Progenitor cell of endocrine pancreas (in vitro differentiated cells): Measurements from ENCODE around the gene HTATSF1. TPM values are rescaled to one million over a fixed set of nuclear protein-coding genes. Genes with fewer than 3 reads are reported as not detected.

Experiments used
- DNase-seq: peaks from one replicate; pipeline ENCODE4 v3.0.0; 2021; ENCODE audit warnings: low spot score; ENCODE audit not compliant: unreplicated experiment
- H3K27ac Mint-ChIP-seq: 2 replicates; pipeline ENCODE4 v1.8.0; 2021; ENCODE audit warnings: mild to moderate bottlenecking, moderate library complexity, mixed read lengths
- H3K27me3 Mint-ChIP-seq: 2 replicates; pipeline ENCODE4 v1.8.0; 2021; ENCODE audit warnings: mixed read lengths
- H3K36me3 Mint-ChIP-seq: 2 replicates; pipeline ENCODE4 v1.8.0; 2022; ENCODE audit warnings: mixed read lengths; ENCODE audit not compliant: insufficient read depth
- H3K4me1 Mint-ChIP-seq: 2 replicates; pipeline ENCODE4 v1.8.0; 2021; ENCODE audit warnings: low read depth, mixed read lengths
- H3K4me3 Mint-ChIP-seq: 2 replicates; pipeline ENCODE4 v1.8.0; 2021; ENCODE audit warnings: low read depth, mild to moderate bottlenecking, moderate library complexity, mixed read lengths
- H3K9me3 Mint-ChIP-seq: 2 replicates; pipeline ENCODE4 v1.8.0; 2021; ENCODE audit warnings: low read depth, mixed read lengths
- total RNA-seq: library from RNA; stranded (reverse); gene quantifications from 2 replicates; pipeline ENCODE4 v1.2.1, GENCODE V29; 2021
- TF ChIP-seq, protein P1 (sequence below): fragments of 200-600 bp; sonication (generic); IDR thresholded peaks from one replicate; pipeline ENCODE4 v1.5.0; 2021; ENCODE audit warnings: antibody characterized with exemption, mild to moderate bottlenecking; ENCODE audit not compliant: unreplicated experiment

HTATSF1 gene
- total RNA-seq, 1 donor from 2014 or later = 60.4 TPM

DNA sequence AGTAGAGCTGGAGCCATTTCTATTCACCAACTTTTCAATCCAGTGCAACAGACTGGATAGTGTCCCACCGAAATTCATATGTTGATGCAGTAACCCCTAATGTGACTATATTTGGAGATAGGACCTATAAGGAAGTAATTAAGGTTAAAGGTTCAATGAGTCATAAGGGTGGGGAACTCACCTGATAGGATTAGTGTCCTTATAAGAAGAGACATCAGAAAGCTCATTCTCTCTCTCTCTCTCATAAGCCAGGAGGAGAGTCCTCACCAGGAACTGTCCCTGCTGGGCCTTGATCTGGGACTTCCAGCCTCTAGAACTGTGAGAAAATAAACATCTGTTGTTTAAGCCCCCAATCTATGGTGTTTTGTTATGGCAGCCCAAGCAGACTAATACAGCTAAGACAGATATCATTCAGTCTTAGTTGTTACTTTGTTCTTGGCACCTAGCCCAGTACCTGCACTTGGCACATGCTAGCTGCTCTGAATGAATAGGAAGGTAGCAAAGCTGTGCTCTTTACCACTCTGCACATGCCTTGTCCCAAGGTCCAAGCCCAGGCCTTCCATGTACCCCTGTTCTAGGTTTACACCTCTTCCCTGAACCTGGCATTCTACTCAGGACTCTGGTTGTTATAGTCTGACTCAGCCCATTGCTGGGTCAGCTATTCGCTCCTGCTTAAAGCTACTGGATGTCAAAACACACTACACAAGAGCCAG is 28.8 kb upstream of the HTATSF1 start:
- no peak for DNase-seq
- Mint-ChIP-seq H3K36me3 (no peaks in the 10 kb centered on the region), H3K4me3 (no peak overlapping the region), H3K27ac (no peak overlapping the region), H3K27me3 (no peaks in the 10 kb centered on the region), H3K9me3 (peaks cover 12% of the 10 kb centered on the region), H3K4me1 (peaks cover 2% of the 10 kb centered on the region)
- TF ChIP-seq, protein P1, sequence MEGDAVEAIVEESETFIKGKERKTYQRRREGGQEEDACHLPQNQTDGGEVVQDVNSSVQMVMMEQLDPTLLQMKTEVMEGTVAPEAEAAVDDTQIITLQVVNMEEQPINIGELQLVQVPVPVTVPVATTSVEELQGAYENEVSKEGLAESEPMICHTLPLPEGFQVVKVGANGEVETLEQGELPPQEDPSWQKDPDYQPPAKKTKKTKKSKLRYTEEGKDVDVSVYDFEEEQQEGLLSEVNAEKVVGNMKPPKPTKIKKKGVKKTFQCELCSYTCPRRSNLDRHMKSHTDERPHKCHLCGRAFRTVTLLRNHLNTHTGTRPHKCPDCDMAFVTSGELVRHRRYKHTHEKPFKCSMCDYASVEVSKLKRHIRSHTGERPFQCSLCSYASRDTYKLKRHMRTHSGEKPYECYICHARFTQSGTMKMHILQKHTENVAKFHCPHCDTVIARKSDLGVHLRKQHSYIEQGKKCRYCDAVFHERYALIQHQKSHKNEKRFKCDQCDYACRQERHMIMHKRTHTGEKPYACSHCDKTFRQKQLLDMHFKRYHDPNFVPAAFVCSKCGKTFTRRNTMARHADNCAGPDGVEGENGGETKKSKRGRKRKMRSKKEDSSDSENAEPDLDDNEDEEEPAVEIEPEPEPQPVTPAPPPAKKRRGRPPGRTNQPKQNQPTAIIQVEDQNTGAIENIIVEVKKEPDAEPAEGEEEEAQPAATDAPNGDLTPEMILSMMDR = no peak

DNA sequence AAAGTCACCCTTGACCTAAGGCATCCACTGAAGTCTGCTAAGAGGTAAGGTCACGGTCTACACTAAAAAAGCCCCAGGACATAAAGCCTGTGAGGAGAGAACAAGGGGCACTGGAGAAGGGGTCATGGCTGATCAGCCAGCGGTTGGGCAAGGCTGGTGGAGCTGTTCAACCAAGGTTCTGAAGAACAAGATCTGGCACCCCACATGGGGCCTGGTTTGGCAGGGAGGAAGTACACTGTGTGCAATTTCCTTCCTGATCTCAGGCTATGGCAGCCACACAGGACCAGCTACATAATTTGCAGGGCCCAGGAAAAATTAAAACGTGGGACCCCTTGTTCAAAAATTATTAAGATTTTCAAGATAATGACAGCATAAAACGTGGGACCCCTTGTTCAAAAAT is 23.7 kb upstream of the HTATSF1 start:
- DNase-seq = no peak
- Mint-ChIP-seq H3K27me3 (no peaks in the 10 kb centered on the region), H3K4me3 (no peak overlapping the region), H3K27ac (no peak overlapping the region), H3K9me3 (peaks cover 7% of the 10 kb centered on the region), H3K4me1 (no peaks in the 10 kb centered on the region), H3K36me3 (no peaks in the 10 kb centered on the region)
- TF ChIP-seq, protein P1 = no peak

DNA sequence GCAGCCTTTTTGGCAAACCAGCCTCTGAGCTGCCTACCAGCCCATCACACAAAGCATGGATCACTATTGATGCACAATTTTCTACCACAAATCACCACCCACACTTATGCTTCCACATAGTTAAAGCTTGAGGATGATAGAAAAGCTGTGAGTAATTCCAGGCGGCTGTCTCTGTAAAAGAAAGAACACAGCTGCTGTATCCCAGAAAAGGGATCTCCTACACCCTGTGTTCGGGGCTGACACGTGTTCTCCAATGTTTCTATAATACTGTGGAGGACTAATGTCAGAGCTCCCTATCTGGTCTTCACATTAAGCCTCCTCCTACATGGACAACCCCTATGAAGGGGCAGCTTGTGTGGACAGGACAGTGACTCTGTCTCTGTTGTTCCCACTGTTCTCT is 22.2 kb upstream of the HTATSF1 start:
- H3K4me3 Mint-ChIP-seq = no peak overlapping the region
- no peaks in the 10 kb centered on the region for H3K27me3 Mint-ChIP-seq
- peaks cover 7% of the 10 kb centered on the region for H3K9me3 Mint-ChIP-seq
- DNase-seq = no peak
- no peaks in the 10 kb centered on the region for H3K4me1 Mint-ChIP-seq
- H3K27ac Mint-ChIP-seq = no peak overlapping the region
- TF ChIP-seq, protein P1 = no peak
- no peaks in the 10 kb centered on the region for H3K36me3 Mint-ChIP-seq

DNA sequence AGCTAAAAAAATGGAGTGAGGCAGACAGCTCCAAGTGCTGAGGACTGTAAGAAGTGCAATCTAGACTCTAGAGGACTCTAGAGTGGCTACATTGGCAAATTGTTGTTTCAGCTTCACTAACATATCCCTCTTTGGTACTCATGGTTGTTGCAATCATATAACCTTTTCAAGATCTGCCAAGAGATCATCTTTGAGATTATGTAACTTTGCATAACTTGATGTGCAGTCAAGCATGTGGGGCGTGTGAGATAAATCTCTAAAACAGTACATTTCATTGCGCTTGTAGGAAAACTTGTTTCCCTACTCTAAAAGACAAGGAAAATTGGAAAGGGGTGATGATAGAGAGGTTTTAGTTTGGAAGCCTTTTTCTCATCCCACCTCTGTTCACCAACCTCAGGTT is 20.9 kb upstream of the HTATSF1 start:
- Mint-ChIP-seq H3K4me1 (no peaks in the 10 kb centered on the region), H3K4me3 (no peak overlapping the region), H3K36me3 (no peaks in the 10 kb centered on the region), H3K27ac (no peak overlapping the region), H3K27me3 (no peaks in the 10 kb centered on the region), H3K9me3 (peaks cover 11% of the 10 kb centered on the region)
- TF ChIP-seq, protein P1 = no peak
- no peak for DNase-seq

DNA sequence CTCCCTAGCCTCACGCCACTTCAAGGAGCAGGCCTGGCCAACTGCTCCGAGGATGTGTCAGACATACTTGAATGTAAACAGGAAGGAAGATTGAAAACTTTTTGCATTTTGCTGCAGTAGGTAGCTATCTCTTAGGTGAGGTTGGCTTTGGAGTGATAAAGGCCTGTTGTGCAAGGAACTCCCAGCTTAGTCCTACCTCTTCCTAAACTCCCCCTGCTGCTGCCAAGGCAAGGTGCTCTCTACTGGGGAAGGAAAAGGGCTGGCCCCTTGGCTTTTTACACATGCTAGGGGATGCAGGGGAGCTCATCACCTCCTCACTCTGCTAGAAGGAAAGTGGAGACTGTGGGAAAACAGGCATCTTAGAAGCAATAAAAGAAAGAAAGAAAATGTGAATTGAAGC is 20.4 kb upstream of the HTATSF1 start:
- no peak overlapping the region for H3K4me3 Mint-ChIP-seq
- no peak for DNase-seq
- no peaks in the 10 kb centered on the region for H3K36me3 Mint-ChIP-seq
- TF ChIP-seq, protein P1 = no peak
- no peak overlapping the region for H3K27ac Mint-ChIP-seq
- no peaks in the 10 kb centered on the region for H3K4me1 Mint-ChIP-seq
- H3K9me3 Mint-ChIP-seq = peaks cover 8% of the 10 kb centered on the region
- no peaks in the 10 kb centered on the region for H3K27me3 Mint-ChIP-seq
